GM23338 (cell line): ENCODE data around the gene CHAC1.

ENCODE experiments used
- CREB1 ChIP-seq: fragments of 250-450 bp; sonication (Bioruptor Pico); IDR thresholded peaks from 2 replicates; pipeline ENCODE4 v1.5.0; 2020; ENCODE audit warnings: low read depth, mild to moderate bottlenecking, moderate library complexity
- EZH2 ChIP-seq: fragments of 200-600 bp; sonication (generic); IDR thresholded peaks from one replicate; pipeline ENCODE4 v1.8.0; 2017; ENCODE audit warnings: antibody characterized with exemption, mild to moderate bottlenecking, low read depth; ENCODE audit not compliant: unreplicated experiment
- EZH2phosphoT487 ChIP-seq: fragments of 200-600 bp; sonication (generic); IDR thresholded peaks from one replicate; pipeline ENCODE4 v1.8.1; 2018; ENCODE audit warnings: antibody characterized with exemption; ENCODE audit not compliant: unreplicated experiment
- JUNB ChIP-seq: IDR thresholded peaks from one replicate; pipeline ENCODE4 v1.6.1; 2016; ENCODE audit warnings: antibody characterized with exemption; ENCODE audit not compliant: unreplicated experiment
- NANOG ChIP-seq: IDR thresholded peaks from 2 replicates; pipeline ENCODE4 v1.6.1; 2016; ENCODE audit warnings: antibody characterized with exemption, borderline replicate concordance
- POLR2AphosphoS5 ChIP-seq: IDR thresholded peaks from 2 replicates; pipeline ENCODE4 v1.6.1; 2016; ENCODE audit warnings: antibody characterized with exemption, low read depth
- STAT1 ChIP-seq: IDR thresholded peaks from one replicate; pipeline ENCODE4 v1.6.1; 2016; ENCODE audit warnings: antibody characterized with exemption; ENCODE audit not compliant: unreplicated experiment
- ZNF331 ChIP-seq: fragments of 250-450 bp; sonication (Bioruptor Pico); IDR thresholded peaks from 2 replicates; pipeline ENCODE4 v1.5.0; 2020; ENCODE audit warnings: low read depth, mild to moderate bottlenecking, moderate library complexity
- TF ChIP-seq, protein P1 (sequence below), 2 experiments: fragments of 200-600 bp in 1 of 2; sonication (generic) in 1 of 2; conservative IDR thresholded peaks; 2 replicates each; pipeline versions ENCODE4 v1.5.1 to v1.6.1; 2016 to 2017; ENCODE audit warnings: antibody characterized with exemption in 2 of 2, low read depth in 2 of 2, mild to moderate bottlenecking in 2 of 2, moderate library complexity in 1 of 2
- TF ChIP-seq, protein P2 (sequence below): IDR thresholded peaks from 2 replicates; pipeline ENCODE4 v1.6.1; 2016; ENCODE audit warnings: antibody characterized with exemption
- TF ChIP-seq, protein P3 (sequence below): IDR thresholded peaks from one replicate; pipeline ENCODE4 v1.6.1; 2018; ENCODE audit warnings: antibody characterized with exemption; ENCODE audit not compliant: unreplicated experiment
- TF ChIP-seq, protein P4 (sequence below): fragments of 250-450 bp; sonication (Bioruptor Pico); IDR thresholded peaks from 2 replicates; pipeline ENCODE4 v1.5.0; 2020; ENCODE audit warnings: mild to moderate bottlenecking, moderate library complexity

DNA sequence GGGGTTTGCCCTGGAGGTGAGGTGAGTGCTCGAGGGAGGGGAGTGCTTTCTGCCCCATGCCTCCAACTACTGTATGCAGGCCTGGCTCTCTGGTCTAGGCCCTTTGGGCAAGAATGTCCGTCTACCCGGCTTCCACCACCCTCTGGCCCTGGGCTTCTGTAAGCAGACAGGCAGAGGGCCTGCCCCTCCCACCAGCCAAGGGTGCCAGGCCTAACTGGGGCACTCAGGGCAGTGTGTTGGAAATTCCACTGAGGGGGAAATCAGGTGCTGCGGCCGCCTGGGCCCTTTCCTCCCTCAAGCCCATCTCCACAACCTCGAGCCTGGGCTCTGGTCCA is 14.8 kb upstream of the CHAC1 start:
- TF ChIP-seq JUNB (no peak), EZH2 (no peak), POLR2AphosphoS5 (no peak), CREB1 (no peak), EZH2phosphoT487 (no peak), NANOG (no peak), ZNF331 (CRISPR knock-in tag) (no peak), STAT1 (no peak)
- TF ChIP-seq, protein P1, sequence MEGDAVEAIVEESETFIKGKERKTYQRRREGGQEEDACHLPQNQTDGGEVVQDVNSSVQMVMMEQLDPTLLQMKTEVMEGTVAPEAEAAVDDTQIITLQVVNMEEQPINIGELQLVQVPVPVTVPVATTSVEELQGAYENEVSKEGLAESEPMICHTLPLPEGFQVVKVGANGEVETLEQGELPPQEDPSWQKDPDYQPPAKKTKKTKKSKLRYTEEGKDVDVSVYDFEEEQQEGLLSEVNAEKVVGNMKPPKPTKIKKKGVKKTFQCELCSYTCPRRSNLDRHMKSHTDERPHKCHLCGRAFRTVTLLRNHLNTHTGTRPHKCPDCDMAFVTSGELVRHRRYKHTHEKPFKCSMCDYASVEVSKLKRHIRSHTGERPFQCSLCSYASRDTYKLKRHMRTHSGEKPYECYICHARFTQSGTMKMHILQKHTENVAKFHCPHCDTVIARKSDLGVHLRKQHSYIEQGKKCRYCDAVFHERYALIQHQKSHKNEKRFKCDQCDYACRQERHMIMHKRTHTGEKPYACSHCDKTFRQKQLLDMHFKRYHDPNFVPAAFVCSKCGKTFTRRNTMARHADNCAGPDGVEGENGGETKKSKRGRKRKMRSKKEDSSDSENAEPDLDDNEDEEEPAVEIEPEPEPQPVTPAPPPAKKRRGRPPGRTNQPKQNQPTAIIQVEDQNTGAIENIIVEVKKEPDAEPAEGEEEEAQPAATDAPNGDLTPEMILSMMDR (conservative IDR thresholded peaks at IDR 0.05; ENCODE audit: low read depth in 2 of 2): no peak
- TF ChIP-seq, protein P2, sequence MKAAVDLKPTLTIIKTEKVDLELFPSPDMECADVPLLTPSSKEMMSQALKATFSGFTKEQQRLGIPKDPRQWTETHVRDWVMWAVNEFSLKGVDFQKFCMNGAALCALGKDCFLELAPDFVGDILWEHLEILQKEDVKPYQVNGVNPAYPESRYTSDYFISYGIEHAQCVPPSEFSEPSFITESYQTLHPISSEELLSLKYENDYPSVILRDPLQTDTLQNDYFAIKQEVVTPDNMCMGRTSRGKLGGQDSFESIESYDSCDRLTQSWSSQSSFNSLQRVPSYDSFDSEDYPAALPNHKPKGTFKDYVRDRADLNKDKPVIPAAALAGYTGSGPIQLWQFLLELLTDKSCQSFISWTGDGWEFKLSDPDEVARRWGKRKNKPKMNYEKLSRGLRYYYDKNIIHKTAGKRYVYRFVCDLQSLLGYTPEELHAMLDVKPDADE: no peak
- TF ChIP-seq, protein P3, sequence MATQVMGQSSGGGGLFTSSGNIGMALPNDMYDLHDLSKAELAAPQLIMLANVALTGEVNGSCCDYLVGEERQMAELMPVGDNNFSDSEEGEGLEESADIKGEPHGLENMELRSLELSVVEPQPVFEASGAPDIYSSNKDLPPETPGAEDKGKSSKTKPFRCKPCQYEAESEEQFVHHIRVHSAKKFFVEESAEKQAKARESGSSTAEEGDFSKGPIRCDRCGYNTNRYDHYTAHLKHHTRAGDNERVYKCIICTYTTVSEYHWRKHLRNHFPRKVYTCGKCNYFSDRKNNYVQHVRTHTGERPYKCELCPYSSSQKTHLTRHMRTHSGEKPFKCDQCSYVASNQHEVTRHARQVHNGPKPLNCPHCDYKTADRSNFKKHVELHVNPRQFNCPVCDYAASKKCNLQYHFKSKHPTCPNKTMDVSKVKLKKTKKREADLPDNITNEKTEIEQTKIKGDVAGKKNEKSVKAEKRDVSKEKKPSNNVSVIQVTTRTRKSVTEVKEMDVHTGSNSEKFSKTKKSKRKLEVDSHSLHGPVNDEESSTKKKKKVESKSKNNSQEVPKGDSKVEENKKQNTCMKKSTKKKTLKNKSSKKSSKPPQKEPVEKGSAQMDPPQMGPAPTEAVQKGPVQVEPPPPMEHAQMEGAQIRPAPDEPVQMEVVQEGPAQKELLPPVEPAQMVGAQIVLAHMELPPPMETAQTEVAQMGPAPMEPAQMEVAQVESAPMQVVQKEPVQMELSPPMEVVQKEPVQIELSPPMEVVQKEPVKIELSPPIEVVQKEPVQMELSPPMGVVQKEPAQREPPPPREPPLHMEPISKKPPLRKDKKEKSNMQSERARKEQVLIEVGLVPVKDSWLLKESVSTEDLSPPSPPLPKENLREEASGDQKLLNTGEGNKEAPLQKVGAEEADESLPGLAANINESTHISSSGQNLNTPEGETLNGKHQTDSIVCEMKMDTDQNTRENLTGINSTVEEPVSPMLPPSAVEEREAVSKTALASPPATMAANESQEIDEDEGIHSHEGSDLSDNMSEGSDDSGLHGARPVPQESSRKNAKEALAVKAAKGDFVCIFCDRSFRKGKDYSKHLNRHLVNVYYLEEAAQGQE: no peak
- TF ChIP-seq, protein P4, sequence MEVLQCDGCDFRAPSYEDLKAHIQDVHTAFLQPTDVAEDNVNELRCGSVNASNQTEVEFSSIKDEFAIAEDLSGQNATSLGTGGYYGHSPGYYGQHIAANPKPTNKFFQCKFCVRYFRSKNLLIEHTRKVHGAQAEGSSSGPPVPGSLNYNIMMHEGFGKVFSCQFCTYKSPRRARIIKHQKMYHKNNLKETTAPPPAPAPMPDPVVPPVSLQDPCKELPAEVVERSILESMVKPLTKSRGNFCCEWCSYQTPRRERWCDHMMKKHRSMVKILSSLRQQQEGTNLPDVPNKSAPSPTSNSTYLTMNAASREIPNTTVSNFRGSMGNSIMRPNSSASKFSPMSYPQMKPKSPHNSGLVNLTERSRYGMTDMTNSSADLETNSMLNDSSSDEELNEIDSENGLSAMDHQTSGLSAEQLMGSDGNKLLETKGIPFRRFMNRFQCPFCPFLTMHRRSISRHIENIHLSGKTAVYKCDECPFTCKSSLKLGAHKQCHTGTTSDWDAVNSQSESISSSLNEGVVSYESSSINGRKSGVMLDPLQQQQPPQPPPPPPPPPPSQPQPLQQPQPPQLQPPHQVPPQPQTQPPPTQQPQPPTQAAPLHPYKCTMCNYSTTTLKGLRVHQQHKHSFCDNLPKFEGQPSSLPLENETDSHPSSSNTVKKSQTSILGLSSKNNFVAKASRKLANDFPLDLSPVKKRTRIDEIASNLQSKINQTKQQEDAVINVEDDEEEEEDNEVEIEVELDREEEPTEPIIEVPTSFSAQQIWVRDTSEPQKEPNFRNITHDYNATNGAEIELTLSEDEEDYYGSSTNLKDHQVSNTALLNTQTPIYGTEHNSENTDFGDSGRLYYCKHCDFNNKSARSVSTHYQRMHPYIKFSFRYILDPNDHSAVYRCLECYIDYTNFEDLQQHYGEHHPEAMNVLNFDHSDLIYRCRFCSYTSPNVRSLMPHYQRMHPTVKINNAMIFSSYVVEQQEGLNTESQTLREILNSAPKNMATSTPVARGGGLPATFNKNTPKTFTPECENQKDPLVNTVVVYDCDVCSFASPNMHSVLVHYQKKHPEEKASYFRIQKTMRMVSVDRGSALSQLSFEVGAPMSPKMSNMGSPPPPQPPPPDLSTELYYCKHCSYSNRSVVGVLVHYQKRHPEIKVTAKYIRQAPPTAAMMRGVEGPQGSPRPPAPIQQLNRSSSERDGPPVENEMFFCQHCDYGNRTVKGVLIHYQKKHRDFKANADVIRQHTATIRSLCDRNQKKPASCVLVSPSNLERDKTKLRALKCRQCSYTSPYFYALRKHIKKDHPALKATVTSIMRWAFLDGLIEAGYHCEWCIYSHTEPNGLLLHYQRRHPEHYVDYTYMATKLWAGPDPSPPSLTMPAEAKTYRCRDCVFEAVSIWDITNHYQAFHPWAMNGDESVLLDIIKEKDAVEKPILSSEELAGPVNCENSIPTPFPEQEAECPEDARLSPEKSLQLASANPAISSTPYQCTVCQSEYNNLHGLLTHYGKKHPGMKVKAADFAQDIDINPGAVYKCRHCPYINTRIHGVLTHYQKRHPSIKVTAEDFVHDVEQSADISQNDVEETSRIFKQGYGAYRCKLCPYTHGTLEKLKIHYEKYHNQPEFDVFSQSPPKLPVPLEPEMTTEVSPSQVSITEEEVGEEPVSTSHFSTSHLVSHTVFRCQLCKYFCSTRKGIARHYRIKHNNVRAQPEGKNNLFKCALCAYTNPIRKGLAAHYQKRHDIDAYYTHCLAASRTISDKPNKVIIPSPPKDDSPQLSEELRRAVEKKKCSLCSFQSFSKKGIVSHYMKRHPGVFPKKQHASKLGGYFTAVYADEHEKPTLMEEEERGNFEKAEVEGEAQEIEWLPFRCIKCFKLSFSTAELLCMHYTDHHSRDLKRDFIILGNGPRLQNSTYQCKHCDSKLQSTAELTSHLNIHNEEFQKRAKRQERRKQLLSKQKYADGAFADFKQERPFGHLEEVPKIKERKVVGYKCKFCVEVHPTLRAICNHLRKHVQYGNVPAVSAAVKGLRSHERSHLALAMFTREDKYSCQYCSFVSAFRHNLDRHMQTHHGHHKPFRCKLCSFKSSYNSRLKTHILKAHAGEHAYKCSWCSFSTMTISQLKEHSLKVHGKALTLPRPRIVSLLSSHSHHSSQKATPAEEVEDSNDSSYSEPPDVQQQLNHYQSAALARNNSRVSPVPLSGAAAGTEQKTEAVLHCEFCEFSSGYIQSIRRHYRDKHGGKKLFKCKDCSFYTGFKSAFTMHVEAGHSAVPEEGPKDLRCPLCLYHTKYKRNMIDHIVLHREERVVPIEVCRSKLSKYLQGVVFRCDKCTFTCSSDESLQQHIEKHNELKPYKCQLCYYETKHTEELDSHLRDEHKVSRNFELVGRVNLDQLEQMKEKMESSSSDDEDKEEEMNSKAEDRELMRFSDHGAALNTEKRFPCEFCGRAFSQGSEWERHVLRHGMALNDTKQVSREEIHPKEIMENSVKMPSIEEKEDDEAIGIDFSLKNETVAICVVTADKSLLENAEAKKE (CRISPR knock-in tag): no peak
